Daoy (cell line): Measurements from ENCODE around the gene DNAAF3. TPM values are rescaled to one million over a fixed set of nuclear protein-coding genes. Genes with fewer than 3 reads are reported as not detected.

Experiments
- DNase-seq: peaks from one replicate; pipeline ENCODE4 v3.0.0-alpha.2; 2015; ENCODE audit warnings: low read depth
- total RNA-seq: library from RNA; depleted of rRNA; stranded (reverse); fragments of >200 nt; shearing (Covaris generic); gene quantifications from 2 replicates; pipeline ENCODE4 v1.2.3, GENCODE V29; 2014; rRNA removed

Gene DNAAF3
- total RNA-seq, 1 experiment from 2014 or later: 3.1 TPM

DNA sequence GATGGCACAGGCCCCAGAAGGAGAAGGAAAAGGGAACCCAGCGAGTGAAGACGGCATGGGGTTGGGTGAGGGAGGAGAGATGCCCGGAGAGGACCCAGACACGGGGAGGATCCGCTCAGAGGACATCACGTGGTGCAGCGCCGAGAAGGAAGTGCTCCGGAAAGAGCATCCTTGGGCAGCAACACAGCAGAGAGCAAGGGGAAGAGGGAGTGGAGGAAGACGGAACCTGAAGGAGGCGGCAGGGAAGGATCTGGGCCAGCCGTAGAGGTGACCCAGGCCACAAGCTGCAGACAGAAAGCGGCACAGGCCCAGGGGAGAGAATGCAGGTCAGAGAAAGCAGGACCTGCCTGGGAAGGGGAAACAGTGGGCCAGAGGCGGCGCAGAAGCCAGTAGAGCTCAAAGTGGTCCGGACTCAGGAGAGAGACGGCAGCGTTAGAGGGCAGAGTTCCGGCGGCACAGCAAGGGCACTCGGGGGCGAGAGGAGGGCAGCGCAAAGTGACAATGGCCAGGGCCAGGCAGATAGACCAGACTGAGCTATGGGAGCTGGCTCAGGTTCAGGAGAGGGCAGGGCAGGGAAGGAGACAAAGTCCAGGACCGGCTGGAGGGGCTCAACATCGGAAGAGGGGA, 50.1 kb downstream of the DNAAF3 start:
- peak; percentile 66 for DNase-seq

DNA sequence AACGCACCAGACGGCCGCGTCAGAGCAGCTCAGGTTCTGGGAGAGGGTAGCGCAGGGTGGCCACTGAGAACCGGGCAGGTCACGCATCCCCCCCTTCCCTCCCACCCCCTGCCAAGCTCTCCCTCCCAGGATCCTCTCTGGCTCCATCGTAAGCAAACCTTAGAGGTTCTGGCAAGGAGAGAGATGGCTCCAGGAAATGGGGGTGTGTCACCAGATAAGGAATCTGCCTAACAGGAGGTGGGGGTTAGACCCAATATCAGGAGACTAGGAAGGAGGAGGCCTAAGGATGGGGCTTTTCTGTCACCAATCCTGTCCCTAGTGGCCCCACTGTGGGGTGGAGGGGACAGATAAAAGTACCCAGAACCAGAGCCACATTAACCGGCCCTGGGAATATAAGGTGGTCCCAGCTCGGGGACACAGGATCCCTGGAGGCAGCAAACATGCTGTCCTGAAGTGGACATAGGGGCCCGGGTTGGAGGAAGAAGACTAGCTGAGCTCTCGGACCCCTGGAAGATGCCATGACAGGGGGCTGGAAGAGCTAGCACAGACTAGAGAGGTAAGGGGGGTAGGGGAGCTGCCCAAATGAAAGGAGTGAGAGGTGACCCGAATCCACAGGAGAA, 50.9 kb downstream of the DNAAF3 start:
- DNase-seq: peak; percentile 40

DNA sequence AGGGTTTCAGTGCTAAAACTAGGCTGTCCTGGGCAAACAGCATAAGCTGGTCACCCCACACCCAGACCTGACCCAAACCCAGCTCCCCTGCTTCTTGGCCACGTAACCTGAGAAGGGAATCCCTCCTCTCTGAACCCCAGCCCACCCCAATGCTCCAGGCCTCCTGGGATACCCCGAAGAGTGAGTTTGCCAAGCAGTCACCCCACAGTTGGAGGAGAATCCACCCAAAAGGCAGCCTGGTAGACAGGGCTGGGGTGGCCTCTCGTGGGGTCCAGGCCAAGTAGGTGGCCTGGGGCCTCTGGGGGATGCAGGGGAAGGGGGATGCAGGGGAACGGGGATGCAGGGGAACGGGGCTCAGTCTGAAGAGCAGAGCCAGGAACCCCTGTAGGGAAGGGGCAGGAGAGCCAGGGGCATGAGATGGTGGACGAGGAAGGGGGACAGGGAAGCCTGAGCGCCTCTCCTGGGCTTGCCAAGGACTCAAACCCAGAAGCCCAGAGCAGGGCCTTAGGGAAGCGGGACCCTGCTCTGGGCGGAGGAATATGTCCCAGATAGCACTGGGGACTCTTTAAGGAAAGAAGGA, 51.8 kb downstream of the DNAAF3 start:
- no peak for DNase-seq

DNA sequence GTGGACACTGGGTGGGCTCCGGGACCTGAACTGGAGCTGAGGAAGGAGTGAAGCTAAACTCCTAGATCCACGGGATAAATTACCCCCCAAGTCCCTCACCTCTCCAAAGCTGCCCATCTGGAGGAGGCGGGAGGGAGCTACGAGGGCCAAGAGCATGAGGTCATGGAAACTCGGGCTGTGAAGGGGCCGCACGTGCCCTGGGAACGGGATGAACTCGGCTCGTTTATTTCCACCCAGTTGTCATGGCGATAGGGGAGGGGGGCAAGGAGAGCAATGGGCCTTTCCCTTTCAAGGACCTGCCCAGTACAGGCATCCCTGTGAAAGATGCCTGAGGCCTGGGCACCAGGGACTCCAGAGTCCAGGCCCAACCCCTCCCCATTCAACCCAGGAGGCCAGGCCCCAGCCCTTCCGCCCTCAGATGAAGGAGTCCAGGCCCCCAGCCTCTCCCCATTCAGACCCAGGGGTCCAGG, 52.8 kb downstream of the DNAAF3 start:
- DNase-seq: peak; percentile 81

DNA sequence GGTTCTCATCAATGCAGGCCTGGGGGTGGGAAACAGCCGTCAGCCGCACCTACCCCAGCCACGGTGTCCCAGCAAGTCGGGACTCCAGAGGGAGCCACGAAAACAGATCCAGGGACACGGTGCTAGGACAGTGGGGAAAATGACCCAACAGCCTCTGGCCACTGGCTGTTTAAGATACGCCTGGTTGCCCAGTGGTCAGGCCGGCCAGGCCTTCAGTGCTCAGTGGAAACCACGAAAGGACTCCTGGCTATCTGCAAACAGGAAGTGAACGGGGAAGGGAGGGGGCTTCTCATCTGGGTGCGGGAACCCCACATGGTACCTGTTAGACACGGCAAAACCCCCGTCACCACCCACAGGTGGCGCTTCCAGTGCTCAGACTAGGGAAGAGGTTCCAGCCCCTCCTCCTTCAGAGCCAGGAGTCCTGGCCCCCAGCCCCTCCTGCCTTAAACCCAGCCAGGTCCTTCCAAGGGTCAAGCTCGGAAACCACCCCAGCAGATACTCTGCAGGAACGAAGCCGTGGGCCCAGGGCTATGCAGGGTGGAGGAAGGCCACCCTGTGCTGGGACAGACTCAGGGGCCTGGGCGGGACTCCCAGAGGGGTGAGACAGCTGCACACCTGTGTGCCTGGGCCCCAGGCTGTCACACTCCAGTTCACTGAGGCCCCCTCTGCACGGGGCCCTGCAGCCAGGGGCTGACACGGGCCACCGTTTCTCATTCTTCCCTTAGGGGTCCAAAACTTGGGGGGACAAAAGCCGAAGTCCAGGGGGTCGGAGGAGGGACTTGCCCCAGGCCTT, 53.4 kb downstream of the DNAAF3 start:
- no peak for DNase-seq

DNA sequence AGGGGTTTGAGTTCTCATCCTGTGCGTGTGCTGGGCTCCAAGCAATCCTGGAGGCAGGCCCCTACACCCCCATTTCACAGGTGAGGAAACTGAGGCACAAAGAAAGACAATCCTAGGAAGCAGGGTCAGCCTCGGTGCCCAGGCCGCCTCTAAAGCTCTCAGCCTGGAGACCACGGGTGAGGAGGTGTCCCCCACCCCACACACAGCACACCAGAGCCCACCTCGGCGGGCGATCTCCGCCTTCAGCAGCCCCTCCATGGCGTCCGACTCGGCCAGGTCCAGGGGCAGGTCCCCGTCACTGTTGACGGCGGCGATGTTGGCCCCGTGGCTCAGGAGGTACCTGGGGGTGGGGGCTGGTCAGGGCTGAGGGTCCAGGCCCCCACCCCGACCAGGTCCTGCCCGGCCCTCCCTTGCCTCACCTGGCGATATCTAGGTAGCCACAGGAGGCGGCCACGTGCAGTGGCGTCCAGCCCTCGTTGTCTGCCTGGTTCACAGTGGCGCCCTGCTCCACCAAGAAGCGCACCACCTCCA, 54.1 kb downstream of the DNAAF3 start:
- no peak for DNase-seq

DNA sequence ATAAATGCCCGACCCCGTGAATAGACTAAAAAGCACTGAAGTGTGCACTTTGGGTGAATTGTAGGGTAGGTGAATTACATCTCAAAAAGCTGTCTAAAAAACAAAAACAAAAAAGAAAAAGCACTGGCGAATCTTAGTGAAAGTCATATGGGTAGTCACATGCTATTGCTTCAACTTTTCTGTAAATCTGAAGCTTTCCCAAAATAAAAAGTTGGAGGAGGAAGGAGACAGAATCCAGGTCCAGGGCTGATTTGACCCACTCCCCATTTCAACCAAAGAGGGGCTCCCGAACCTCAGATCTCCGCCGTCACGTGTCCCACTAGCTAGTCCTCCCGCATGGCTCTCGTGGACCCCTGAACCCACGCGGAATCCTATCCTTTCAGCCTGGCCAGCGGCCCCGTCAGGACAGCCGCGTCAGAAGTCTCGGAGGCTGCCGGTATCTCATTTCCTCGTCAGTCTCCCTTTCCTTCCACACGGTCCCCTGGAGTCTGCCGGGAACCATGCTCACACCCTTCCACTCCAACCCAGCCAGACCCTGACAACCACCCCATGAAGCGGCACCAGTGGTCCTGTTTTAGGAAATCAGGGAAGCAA, 55.1 kb downstream of the DNAAF3 start:
- no peak for DNase-seq

DNA sequence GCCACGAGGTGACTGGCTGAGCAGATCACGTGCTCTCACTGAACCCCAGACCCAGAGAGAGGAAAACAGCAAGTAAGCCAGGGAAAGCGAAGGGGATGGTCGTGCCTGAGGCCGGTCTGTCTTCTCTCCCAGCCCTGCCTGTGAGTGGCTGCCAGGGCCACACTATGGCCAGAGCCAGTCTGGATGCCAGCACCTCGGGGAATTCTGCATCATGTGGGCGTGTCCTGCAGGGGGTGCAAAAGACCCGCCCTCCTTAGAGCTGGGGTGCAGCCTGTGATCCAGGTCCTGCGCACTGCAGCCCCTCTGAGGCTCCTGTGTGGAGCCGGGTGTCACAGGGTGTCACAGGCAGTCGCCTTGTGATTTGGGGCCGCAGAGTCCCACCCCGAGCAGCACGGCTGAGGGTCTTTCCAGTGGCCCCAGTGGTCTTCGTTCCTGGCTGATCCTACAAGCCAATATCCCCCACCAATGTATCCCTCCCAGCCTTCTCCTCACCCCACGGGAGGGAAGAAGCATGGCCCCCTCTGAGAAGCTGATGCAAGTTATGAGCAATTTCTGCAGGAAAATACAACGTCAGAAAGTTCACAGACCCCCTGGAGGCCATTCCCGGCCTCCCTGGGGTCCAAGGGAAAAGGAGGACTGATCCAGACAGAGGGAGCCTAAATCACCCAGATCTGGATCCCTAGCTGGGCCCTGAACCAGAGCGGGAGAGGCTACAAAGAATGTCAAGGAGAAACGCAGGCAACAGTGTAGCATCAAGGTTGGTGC, 56.7 kb downstream of the DNAAF3 start:
- no peak for DNase-seq

Other genes starting within 250 kb of the DNAAF3 start
- gene NLRP7, start 219.1 kb downstream of the DNAAF3 start, total RNA-seq: not detected in 2 replicates
- gene NLRP2, start 200.2 kb downstream of the DNAAF3 start, total RNA-seq: 0.11 TPM in 1 of 2 replicates, not detected in the other
- 0.91 TPM in 1 of 2 replicates, not detected in the other for gene GP6, start 128.3 kb downstream of the DNAAF3 start, total RNA-seq
- 14.1 and 17.0 TPM in 2 replicates for gene RDH13, start 103.5 kb downstream of the DNAAF3 start, total RNA-seq
- 1.6 and 4.9 TPM in 2 replicates for gene EPS8L1, start 90.7 kb downstream of the DNAAF3 start, total RNA-seq
- gene PPP1R12C, start 49.0 kb downstream of the DNAAF3 start, total RNA-seq: 41.5 and 44.2 TPM in 2 replicates
- gene TNNT1, start 17.4 kb downstream of the DNAAF3 start, total RNA-seq: 22.5 and 23.9 TPM in 2 replicates
- 0.80 TPM in 1 of 2 replicates, not detected in the other for gene TNNI3, start 8.9 kb downstream of the DNAAF3 start, total RNA-seq
- gene SYT5, start 13.7 kb upstream of the DNAAF3 start, total RNA-seq: 0.12 TPM in 1 of 2 replicates, not detected in the other
- 4.1 and 8.6 TPM in 2 replicates for gene PTPRH, start 42.9 kb upstream of the DNAAF3 start, total RNA-seq
- gene TMEM86B, start 62.1 kb upstream of the DNAAF3 start, total RNA-seq: 0.95 and 1.8 TPM in 2 replicates
- gene PPP6R1, start 92.4 kb upstream of the DNAAF3 start, total RNA-seq: 26.5 and 38.0 TPM in 2 replicates
- gene HSPBP1, start 113.5 kb upstream of the DNAAF3 start, total RNA-seq: 104 and 113 TPM in 2 replicates
- gene BRSK1, start 117.4 kb upstream of the DNAAF3 start, total RNA-seq: 6.3 and 9.0 TPM in 2 replicates
- not detected in 2 replicates for gene TMEM150B, start 158.7 kb upstream of the DNAAF3 start, total RNA-seq
- 8.5 and 8.9 TPM in 2 replicates for gene KMT5C, start 173.3 kb upstream of the DNAAF3 start, total RNA-seq
- gene COX6B2, start 188.1 kb upstream of the DNAAF3 start, total RNA-seq: not detected in 2 replicates
- not detected in 2 replicates for gene GARIN5B, start 196.6 kb upstream of the DNAAF3 start, total RNA-seq
- gene IL11, start 203.8 kb upstream of the DNAAF3 start, total RNA-seq: 56.5 and 60.4 TPM in 2 replicates
- not detected in 2 replicates for gene TMEM190, start 210.2 kb upstream of the DNAAF3 start, total RNA-seq
- gene TMEM238, start 217.7 kb upstream of the DNAAF3 start, total RNA-seq: 3.3 and 3.9 TPM in 2 replicates
- 633 and 816 TPM in 2 replicates for gene RPL28, start 219.3 kb upstream of the DNAAF3 start, total RNA-seq
- gene UBE2S, start 241.2 kb upstream of the DNAAF3 start, total RNA-seq: 317 and 338 TPM in 2 replicates